HG02943 (cell line): Measurements from ENCODE around the gene CCDC88C.

ENCODE experiments used
- ATAC-seq: cut with Tn5 transposase; IDR thresholded peaks from one replicate; pipeline ENCODE4 v1.9.1; 2021; ENCODE audit warnings: mild to moderate bottlenecking, low read depth, moderate library complexity; ENCODE audit not compliant: unreplicated experiment

CCDC88C gene

DNA sequence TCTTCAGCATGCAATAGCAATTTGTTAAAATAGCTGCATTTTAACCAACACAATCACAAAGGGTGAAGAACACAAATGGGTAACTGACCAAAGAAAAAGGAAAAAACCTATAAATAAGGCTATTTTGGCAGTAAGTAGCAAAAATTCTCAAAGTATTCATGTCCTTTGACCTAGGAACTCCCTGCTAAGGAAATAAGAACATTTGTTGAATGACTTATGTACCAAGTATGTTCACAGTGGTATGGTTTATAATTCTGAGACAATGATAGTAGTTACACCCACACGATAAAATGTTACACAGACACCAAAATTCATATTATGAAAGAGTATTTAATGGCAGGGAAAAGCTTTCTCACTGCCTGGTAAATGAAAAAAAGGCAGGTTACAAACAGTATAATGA is 16.9 kb downstream of the CCDC88C start:
- no peak for ATAC-seq

GRCh38 chr14:91399868-91400640 is 17.6 kb downstream of the CCDC88C start:
- ATAC-seq: no peak

GRCh38 chr14:91398707-91399106 is 18.9 kb downstream of the CCDC88C start:
- no peak for ATAC-seq

DNA sequence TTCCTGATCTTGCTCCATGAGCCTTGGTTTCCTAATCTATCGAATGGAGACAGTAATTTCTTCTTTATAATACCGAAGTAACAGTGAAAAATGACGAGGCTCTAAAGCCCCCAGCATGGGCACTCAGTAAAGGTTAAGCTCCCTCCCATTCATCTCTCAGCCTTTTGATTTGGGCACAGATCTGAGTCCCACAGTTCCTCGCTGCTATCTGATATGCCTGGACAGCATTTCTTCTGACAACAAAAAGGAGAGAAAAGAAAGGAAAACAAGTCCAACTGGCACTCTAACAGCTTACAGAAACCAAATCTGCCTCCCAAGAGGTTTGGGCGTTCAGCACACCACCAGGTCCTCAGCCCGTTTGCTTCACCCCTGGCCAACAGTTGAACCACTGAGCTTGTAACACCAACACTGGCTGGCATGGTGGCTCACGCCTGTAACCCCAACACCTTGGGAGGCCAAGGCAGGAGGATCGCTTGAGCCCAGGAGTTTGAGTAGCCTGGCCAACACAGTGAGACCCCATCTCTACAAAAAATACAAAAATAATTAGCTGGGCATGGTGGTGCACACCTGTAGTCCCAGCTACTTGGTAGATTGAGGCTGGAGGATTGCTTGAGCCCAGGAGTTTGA is 19.5 kb downstream of the CCDC88C start:
- ATAC-seq: no peak

- ATAC-seq: peak; percentile 80
Observed at GRCh38 chr14:91396959-91397815, 20.4 kb downstream of the CCDC88C start.

DNA sequence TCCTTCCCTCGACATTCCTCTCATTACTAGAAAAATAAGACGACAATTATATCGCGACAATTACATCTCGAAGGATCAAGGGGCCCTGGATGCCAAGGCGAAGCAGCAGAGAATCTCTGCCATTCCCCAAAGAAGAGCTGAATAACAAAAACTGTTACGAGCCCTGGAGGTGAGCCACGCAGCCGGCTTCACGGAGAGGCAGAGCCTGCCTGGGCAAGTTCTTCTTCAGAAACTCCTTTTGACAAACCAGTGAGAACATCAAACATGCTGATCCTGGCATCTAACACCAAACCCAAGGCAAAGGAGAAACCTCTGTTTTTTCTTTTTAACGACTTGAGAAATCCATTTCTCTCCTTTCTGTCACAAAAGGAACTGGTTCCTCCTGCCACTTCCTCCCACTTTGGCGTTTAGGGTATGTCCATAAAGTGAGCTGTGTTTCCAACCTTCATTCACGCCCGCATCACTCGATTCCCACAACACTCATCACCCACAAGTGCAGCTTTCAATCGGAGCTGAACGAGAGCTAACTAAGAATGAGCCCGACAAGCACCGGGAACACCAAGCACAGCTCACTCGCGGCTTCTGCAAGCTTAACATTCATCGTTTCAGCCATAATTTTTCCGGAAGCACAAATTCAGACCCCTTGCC is 21.5 kb downstream of the CCDC88C start:
- ATAC-seq: no peak

- ATAC-seq: no peak
Observed at GRCh38 chr14:91395466-91395865, 22.2 kb downstream of the CCDC88C start.

GRCh38 chr14:91394105-91395081 is 23.2 kb downstream of the CCDC88C start:
- ATAC-seq: no peak

- no peak for ATAC-seq
Observed at GRCh38 chr14:91392623-91393303, 24.9 kb downstream of the CCDC88C start.

GRCh38 chr14:91390165-91390778 is 27.3 kb downstream of the CCDC88C start:
- ATAC-seq: no peak

- ATAC-seq: no peak
Observed at GRCh38 chr14:91389150-91389549, 28.5 kb downstream of the CCDC88C start.

DNA sequence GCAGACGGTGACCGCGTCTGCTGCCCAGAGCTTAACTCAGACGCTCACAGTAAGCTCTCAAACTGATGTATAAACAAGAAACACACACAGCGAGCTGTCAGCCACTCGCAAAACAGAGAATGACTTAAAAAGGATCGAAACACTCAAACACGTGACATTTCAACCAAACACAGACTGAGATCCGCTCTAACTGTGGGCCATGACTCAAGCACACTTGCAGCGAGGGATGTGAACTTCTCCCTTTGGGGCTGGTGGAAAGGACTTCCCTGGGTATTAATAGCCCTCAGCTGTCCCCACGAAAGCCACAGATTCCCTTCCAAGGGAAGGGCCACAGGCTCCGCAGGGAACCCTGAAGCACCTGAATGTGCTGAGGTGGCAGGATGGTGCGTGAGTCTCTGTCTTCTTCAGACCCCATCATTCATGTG is 29.1 kb downstream of the CCDC88C start:
- ATAC-seq: no peak

GRCh38 chr14:91387951-91388381 is 29.7 kb downstream of the CCDC88C start:
- ATAC-seq: no peak

DNA sequence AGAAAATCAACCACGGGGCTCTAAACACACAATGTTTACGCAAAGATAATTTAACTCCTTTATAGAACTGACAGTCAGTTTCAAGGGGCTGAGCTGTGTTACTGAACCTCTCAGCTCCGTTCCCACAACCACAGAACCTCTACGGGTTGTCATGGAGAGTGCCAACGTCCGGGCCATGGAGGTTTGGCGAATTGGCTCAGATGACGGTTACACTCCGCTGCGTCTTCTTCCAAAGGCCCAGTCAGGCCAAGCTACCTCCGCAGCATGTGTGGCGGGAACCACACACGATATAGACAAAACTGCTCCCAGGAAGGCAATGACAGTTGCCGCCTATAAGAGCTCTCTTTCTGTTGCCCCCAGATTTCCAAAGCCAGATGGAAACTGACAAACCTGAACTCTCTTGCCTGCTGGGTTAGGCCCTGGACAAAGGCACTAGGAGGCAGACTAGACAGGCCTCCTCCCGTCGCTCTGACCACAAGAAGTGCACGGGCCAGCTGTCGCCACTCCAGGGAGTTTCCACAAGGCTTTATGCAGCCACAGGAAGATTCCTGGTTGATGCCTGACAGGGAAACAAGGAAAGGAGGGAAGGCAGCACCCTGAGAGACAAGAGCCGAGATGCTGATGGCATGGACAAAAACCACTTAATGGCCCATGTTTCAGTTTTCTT is 30.3 kb downstream of the CCDC88C start:
- ATAC-seq: no peak

DNA sequence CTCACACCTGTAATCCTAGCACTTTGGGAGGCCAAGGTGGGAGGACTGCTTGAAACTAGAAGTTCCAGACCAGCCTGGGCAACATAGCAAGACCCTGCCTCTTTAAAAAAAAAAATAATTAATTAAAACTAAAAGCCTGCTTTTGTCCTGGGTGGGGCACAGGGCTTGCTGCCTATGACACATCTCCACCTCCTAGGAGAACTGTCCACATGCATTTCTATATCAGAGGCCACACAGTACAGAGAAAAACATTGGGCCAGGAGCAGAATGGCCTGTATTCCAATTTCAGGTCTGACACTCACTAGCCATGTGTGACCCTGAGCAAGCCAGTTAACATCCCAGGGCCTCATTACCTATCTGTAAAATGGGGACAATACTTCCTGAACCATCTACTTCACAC is 31.9 kb downstream of the CCDC88C start:
- ATAC-seq: no peak

- no peak for ATAC-seq
Observed at GRCh38 chr14:91385224-91385623, 32.4 kb downstream of the CCDC88C start.

- ATAC-seq: no peak
Observed at GRCh38 chr14:91383439-91383838, 34.2 kb downstream of the CCDC88C start.
